Effector memory CD8-positive, alpha-beta T cell (primary cell): Measurements from ENCODE around the gene KCTD15.
A peak's percentile ranks its signal among the peaks of the same experiment; 100 is the strongest.

Experiments
- ATAC-seq: fragments of 150-1000 bp; cut with Tn5 transposase; replicated peaks from 2 replicates; pipeline ENCODE4 v1.10.0; 2021; ENCODE audit warnings: mild to moderate bottlenecking, moderate library complexity
- DNase-seq, 3 experiments: peaks; one replicate each; pipeline ENCODE4 v3.0.0; 2021
- H3K27ac Mint-ChIP-seq, 2 donors: one replicate each; pipeline ENCODE4 v1.8.0; 2022; ENCODE audit warnings: mild to moderate bottlenecking in 2 of 2, mixed read lengths in 2 of 2, moderate library complexity in 2 of 2
- H3K27me3 Mint-ChIP-seq, 2 donors: one replicate each; pipeline ENCODE4 v1.8.0; 2022; ENCODE audit warnings: mixed read lengths in 2 of 2
- H3K36me3 Mint-ChIP-seq: one replicate; pipeline ENCODE4 v1.8.0; 2022; ENCODE audit warnings: mild to moderate bottlenecking, moderate library complexity, mixed read lengths; ENCODE audit not compliant: insufficient read depth
- H3K4me1 Mint-ChIP-seq, 2 donors: one replicate each; pipeline ENCODE4 v1.8.0; 2022; ENCODE audit warnings: low read depth in 2 of 2, mixed read lengths in 2 of 2
- H3K4me3 Mint-ChIP-seq, 2 donors: one replicate each; pipeline ENCODE4 v1.8.0; 2022; ENCODE audit warnings: mild to moderate bottlenecking in 2 of 2, mixed read lengths in 2 of 2, moderate library complexity in 2 of 2
- H3K9me3 Mint-ChIP-seq, 2 donors: one replicate each; pipeline ENCODE4 v1.8.0; 2022; ENCODE audit warnings: mixed read lengths in 2 of 2

The KCTD15 gene

DNA sequence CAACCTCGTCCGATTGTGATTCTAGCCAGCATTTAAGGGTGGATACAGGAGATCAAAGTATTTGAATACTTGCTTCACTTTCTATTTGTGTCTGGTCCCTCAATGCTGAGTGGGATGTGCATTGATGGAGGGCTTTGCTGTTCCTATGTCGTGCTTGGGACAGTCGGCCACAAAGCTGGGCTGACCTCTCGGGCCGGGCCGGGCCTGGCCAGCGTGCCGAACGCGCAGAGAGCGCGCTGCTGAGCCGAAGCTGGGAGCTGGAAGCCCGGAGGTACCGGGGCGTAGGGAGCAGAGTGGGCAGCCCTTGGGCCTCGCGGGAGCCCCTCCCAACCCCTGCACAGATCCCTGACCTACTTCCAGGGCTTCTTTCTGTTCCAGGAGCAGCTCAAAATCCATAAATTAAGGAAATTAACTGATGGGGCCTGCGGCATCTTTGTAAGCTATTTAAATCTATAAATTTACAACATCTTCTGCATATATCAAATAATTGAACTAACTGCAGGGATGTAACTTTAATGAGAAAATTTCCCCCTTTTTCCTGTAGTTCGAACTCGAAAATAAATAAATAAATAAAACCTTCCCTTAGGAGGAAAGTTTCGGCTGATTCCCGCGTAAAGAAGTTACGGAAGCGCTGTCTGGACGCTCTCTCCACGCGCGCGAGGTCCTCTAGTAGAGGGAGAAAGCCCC, 1.8 kb upstream of the KCTD15 start:
- Mint-ChIP-seq H3K27ac (no peak overlapping the region), H3K9me3 (no peaks in the 10 kb centered on the region), H3K4me1 (peaks cover 0 to 2% of the 10 kb centered on the region in 2 donors), H3K27me3 (peaks cover 32 to 42% of the 10 kb centered on the region in 2 donors), H3K4me3 (peak overlapping the region; percentile 63 to 76), H3K36me3 (peaks cover 5% of the 10 kb centered on the region)
- DNase-seq, result no peak
- ATAC-seq, result no peak

DNA sequence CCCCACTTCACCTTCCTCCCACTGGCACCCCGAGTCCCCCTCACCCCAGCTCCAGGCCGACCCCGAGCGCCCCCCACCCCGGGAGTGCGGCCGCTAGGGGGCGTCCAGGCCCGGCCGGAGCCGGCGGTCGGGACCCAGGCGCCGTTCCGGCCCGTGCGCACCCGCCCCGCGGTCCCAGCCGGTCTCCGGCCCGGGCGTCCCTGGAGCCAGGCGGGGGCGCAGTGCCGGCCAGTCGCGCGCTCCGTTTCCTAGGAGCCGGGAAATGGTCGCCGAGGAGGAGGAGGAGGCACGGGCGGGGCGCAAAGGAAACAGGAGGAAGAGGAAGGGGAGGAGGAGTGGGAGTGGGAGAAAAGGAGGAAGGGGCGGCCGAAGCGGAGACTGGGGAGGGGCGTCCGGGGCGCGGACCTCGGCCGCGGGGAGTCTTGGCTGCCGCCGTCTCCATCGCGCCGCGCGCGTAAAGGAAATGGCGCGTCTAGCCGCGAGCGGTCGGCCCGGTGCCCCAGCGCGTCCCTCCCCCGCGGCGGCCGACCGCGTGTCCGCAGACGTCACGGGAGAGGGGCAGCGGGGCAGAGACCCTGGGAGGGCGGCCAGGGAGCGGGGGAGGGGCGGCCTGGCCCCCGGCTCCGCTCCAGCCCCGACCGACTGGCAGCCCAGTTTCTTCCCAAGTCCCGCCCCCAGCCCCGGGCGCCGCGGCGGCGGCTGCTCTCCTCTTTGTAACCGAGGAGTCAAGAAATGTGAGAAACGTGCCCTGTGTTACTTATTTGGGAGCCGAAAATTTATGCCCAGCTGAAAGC, 1.1 kb upstream of the KCTD15 start:
- Mint-ChIP-seq H3K27ac (no peak overlapping the region), H3K27me3 (peaks cover 32 to 45% of the 10 kb centered on the region in 2 donors), H3K4me1 (peaks cover 0 to 2% of the 10 kb centered on the region in 2 donors), H3K36me3 (peaks cover 5% of the 10 kb centered on the region), H3K4me3 (peak overlapping the region; percentile 63 to 76), H3K9me3 (no peaks in the 10 kb centered on the region)
- DNase-seq (peak in 1 of 3 experiments; percentile 14), ATAC-seq (peak; percentile 52)

DNA sequence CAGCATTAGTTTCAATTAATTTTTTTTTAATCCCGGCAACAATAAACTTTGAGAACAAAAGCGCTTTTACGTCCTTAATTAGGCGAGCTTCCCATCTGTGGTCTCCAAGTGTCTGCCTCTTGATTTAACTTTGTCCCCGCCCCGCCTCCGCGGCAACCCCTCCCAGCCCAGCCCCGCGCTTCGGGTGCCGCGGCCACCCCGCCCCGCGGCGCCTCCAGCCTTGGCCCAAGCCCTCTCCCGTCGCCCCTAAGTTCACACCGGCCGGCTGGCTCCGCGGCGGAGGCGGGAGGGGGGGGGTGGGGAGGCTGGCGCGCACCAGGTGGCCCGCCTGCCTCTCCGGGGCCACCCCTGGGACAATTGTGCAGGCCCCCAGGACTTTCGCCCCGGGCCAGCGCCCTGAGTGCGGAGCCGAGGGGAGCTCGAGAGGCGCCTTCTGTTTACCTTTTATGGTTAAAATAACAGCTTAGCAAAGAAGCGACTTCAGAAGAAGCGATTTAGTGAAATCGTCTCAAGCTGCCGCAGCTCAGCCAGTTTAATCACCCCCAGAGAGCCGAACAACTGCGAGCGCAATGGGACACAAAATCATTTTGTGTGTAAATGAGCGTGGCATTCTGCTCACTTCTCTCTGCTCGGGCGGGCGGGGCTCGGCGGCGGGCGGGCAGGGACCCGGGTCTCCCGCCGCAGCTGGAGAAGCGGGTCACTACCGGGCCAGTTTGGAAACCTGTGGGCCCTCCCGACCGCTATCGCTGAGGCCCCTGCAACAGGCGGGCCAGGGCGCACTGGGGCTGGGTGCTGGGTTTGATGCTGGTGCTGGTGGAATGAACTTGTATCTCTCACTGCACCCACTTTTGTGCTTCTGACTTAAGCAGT, 1.4 kb downstream of the KCTD15 start:
- DNase-seq (no peak), ATAC-seq (peak; percentile 28)
- no peak overlapping the region for H3K27ac Mint-ChIP-seq
- H3K4me3 Mint-ChIP-seq, result peak overlapping the region; percentile 57 to 67
- peaks cover 0 to 3% of the 10 kb centered on the region in 2 donors for H3K4me1 Mint-ChIP-seq
- peaks cover 30 to 38% of the 10 kb centered on the region in 2 donors for H3K27me3 Mint-ChIP-seq
- peaks cover 9% of the 10 kb centered on the region for H3K36me3 Mint-ChIP-seq
- H3K9me3 Mint-ChIP-seq, result no peaks in the 10 kb centered on the region

DNA sequence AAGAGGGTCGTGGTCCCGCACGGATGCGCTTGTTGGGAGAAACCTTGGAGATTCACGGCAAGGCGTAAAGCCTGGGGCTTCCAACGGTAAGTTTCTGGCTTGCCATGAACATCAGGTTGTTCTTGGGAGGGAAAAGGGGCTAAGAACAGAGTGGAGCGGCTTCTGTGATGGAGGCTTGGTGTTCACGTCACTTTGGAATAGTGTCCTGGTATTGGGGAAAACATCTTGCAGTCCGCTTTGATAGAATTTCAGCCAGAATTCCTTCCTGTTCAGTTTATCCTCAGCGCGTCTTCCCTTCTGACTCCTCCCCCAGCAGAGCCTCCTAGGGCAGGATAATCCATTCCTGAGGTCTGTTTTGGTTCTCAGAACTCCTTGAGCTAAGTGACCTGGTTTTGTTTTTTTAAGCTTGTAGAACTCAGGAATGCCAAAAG, 2.0 kb downstream of the KCTD15 start:
- Mint-ChIP-seq H3K27me3 (peaks cover 23 to 32% of the 10 kb centered on the region in 2 donors), H3K9me3 (no peaks in the 10 kb centered on the region), H3K36me3 (peaks cover 10% of the 10 kb centered on the region), H3K27ac (no peak overlapping the region), H3K4me1 (peaks cover 0 to 3% of the 10 kb centered on the region in 2 donors), H3K4me3 (no peak overlapping the region)
- DNase-seq, result no peak
- ATAC-seq, result no peak

DNA sequence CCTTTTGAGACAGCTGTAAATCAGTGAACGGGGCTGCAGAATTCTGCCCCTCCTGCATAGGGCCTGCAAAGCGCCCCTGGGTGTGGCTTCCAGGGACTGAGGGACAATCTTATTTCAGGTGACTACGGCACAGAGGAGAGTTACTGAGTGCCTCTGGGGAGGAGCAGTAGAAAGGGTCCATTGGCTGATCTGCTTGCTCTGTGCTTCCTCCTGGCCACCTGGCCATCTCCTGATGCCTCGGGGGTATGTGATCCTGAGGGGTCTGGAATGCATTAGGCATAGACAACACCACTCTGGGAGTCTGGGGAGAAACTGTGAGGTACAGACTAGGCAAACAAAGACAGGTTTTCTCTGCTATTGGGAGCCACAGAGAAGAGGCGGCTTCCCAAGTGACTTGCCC, 2.8 kb downstream of the KCTD15 start:
- Mint-ChIP-seq H3K27ac (no peak overlapping the region), H3K4me1 (peaks cover 0 to 3% of the 10 kb centered on the region in 2 donors), H3K4me3 (no peak overlapping the region), H3K27me3 (peaks cover 22 to 31% of the 10 kb centered on the region in 2 donors), H3K9me3 (no peaks in the 10 kb centered on the region), H3K36me3 (peaks cover 12% of the 10 kb centered on the region)
- ATAC-seq (no peak), DNase-seq (no peak)

DNA sequence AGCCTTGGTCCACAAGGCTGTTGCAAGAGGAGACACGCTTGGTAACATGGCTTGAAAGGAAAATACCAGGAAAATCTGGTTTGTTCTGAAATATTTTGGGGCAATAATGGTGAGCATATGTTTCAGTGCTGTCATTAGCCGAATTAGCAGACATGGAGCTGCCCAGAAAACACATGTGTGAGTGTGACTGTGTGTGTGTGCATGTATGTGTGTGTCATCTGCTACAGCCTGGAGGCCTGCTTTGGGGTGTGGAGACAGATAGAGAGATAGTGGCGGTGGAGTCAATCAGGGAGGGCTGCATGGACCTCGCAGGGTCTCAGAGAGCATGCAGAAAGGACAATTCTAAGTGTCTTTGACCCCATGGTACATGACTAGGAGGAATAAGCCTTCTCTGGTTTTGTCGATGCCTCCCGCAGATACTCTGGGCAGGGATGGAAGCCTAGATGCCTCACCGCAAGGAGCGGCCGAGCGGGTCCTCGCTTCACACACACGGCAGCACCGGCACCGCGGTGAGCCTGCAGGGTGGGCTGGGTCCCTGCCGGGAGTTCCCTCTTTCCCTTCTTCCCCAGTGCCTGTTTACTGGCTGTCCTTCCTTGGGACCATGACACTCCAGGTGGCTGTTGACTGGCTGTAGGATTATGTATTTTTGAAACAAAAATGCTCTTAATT, 3.5 kb downstream of the KCTD15 start:
- ATAC-seq, result no peak
- H3K4me3 Mint-ChIP-seq, result no peak overlapping the region
- no peaks in the 10 kb centered on the region for H3K9me3 Mint-ChIP-seq
- H3K36me3 Mint-ChIP-seq, result peaks cover 7% of the 10 kb centered on the region
- H3K27me3 Mint-ChIP-seq, result peaks cover 18 to 31% of the 10 kb centered on the region in 2 donors
- DNase-seq, result no peak
- H3K27ac Mint-ChIP-seq, result no peak overlapping the region
- H3K4me1 Mint-ChIP-seq, result peaks cover 0 to 2% of the 10 kb centered on the region in 2 donors

DNA sequence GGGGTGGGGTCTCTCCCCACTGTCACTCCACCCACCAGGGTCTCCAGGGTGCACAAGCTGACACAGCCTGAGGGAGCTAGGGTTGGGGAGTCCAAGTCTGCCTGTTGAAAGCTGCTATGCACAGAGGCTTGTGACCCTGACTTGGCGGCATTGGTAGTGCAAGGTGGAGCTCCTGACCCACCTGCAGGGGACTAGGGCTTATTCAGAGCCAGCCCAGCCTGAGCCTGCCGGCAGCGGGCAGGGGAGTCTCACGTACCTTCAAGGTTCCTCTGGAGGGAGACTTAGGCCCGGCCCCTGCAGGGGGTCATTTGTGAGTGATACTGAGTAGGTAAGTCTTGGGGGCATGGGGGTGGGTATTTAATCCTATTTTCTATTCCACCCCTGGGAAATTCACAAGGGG, 4.7 kb downstream of the KCTD15 start:
- Mint-ChIP-seq H3K27me3 (peaks cover 18 to 31% of the 10 kb centered on the region in 2 donors), H3K4me1 (peaks cover 0 to 8% of the 10 kb centered on the region in 2 donors), H3K9me3 (no peaks in the 10 kb centered on the region), H3K27ac (peak overlapping the region in 1 of 2 donors; percentile 35), H3K4me3 (no peak overlapping the region), H3K36me3 (peaks cover 7% of the 10 kb centered on the region)
- ATAC-seq (no peak), DNase-seq (no peak)

DNA sequence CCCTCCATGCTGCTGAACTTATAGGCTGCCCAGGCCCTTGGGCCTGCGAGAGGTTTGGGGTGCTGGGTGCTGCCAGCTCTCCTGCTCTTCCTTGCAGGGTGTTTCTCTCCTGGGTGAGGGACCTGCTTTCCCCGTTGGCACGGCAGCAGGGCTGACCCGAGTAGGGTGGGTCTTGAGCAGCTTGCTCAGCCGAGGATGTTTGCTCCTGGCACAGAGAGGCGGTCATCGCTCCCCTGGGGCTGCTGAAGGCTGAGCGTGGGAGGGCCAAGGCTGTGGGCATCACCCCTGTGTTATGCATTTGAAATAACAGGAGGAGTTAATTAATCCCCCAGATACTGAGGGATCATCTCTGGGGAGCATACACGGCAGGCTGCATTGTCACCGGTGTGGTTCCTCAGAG, 5.3 kb downstream of the KCTD15 start:
- Mint-ChIP-seq H3K4me1 (peaks cover 0 to 11% of the 10 kb centered on the region in 2 donors), H3K4me3 (no peak overlapping the region), H3K36me3 (peaks cover 7% of the 10 kb centered on the region), H3K27me3 (peaks cover 18 to 31% of the 10 kb centered on the region in 2 donors), H3K27ac (peak overlapping the region in 1 of 2 donors; percentile 35), H3K9me3 (no peaks in the 10 kb centered on the region)
- no peak for ATAC-seq
- no peak for DNase-seq

DNA sequence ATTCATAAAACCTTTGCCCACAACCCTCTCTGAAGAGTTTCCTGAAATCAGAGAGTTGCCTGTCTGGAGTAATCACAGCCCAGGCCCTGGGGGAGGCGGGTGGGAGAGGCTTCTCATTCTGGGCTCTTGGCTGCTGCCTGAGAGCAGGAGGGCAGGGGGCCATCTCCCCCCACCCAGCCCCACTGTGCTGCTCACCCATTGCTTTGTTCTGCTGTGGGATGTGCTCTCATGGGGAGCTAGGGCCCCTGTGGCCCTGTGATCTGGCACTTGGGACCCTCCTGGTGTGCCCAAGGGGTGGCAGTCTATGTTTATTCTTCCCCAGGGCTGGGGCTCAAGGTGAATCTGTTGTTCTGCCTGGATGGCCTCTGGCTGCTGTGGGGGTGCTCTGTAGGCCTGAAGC, 6.1 kb downstream of the KCTD15 start:
- Mint-ChIP-seq H3K4me3 (no peak overlapping the region), H3K27me3 (peaks cover 18 to 31% of the 10 kb centered on the region in 2 donors), H3K4me1 (peaks cover 0 to 11% of the 10 kb centered on the region in 2 donors), H3K9me3 (no peaks in the 10 kb centered on the region), H3K27ac (peak overlapping the region in 1 of 2 donors; percentile 35), H3K36me3 (peaks cover 7% of the 10 kb centered on the region)
- ATAC-seq, result no peak
- DNase-seq, result no peak

DNA sequence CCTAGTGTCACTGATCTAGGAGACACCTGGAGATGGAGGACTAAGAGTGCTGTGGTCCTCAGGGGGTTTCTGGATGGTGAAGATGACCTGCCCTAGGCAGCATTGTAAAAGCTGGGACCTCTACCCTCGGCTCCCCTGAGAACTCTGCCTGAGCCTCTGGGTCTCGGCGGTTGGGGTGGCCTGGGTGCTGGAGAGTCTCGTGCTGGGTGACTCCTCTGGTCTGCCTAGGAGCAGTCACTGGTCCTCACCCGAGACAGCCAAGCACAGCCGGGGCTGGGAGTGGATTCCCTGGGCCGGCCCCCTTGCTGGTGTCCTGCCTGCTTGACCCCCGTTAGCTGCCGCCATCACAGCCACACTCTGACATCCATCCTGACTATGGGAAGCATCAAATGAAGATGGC, 6.7 kb downstream of the KCTD15 start:
- ATAC-seq (no peak), DNase-seq (no peak)
- H3K27me3 Mint-ChIP-seq, result peaks cover 18 to 31% of the 10 kb centered on the region in 2 donors
- H3K4me1 Mint-ChIP-seq, result peaks cover 0 to 11% of the 10 kb centered on the region in 2 donors
- H3K9me3 Mint-ChIP-seq, result no peaks in the 10 kb centered on the region
- peak overlapping the region in 1 of 2 donors; percentile 53 for H3K27ac Mint-ChIP-seq
- peaks cover 7% of the 10 kb centered on the region for H3K36me3 Mint-ChIP-seq
- no peak overlapping the region for H3K4me3 Mint-ChIP-seq

DNA sequence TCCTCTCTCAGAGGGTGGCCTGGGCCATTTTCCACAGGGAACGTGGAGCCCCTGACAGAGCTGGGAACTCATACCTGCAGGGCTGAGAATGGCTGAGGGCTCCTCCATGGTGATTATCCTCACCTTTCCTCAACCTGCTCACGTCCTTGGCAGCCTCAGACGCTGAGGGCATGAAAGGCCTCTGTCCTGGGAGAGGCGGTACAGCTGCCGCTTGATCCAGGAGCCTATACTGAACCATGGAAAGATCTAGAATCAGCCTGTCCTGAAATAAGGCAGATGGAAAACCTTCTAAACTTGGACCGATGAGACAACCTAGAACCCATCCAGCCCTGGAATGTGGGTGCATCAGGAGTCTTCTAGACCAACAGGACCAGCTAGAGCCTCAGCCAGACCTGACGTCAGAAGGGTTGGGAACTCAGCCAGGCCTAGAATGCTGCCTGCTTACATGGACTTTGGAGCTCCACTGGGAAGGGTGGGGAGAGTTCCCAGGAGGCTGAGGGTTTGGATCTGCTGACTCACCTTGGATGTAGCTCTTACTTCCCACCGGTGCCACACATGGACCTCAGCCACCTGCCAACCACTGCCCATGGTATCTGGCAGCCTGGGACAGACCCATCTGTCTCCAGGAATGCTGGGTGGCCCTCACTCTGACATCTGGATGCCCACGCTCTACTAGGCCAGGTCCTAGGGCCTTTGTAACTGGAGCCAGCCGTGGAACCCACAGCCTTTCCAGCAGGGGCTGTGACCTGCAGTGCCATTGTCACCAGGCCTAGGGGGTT, 7.5 kb downstream of the KCTD15 start:
- H3K27me3 Mint-ChIP-seq, result peaks cover 10 to 24% of the 10 kb centered on the region in 2 donors
- no peak overlapping the region for H3K27ac Mint-ChIP-seq
- ATAC-seq, result no peak
- no peak for DNase-seq
- H3K4me3 Mint-ChIP-seq, result no peak overlapping the region
- H3K36me3 Mint-ChIP-seq, result peaks cover 7% of the 10 kb centered on the region
- H3K9me3 Mint-ChIP-seq, result no peaks in the 10 kb centered on the region
- peaks cover 0 to 11% of the 10 kb centered on the region in 2 donors for H3K4me1 Mint-ChIP-seq

DNA sequence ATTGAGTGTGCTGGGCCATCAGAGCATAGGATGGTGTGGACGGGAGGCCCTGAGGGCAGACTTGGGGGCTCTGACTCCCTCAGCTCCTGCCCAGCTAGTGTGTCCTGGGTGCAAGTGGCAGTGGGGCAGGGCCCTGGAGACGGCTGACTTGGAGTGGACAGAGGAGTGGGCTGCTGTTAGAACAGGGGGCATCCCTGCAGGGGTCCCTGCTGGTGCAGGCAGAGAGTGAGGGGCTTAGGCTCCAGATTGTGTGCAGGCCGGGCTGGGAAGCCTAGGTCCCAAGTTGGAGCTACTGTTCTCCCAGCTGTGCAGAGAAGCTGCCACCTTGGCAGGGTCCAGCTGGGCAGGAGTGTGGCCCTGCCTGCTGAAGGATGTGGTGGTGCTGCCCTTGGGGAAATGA, 8.6 kb downstream of the KCTD15 start:
- peaks cover 6 to 14% of the 10 kb centered on the region in 2 donors for H3K27me3 Mint-ChIP-seq
- DNase-seq (no peak), ATAC-seq (no peak)
- H3K27ac Mint-ChIP-seq, result no peak overlapping the region
- H3K4me1 Mint-ChIP-seq, result peaks cover 0 to 11% of the 10 kb centered on the region in 2 donors
- no peaks in the 10 kb centered on the region for H3K9me3 Mint-ChIP-seq
- peaks cover 7% of the 10 kb centered on the region for H3K36me3 Mint-ChIP-seq
- no peak overlapping the region for H3K4me3 Mint-ChIP-seq
